GM23248 (cell line): ENCODE measurements around the gene EGFLAM.

Source experiments
- EZH2 ChIP-seq: fragments of 200-600 bp; sonication (generic); IDR thresholded peaks from 2 replicates; pipeline ENCODE4 v1.6.1; 2018; ENCODE audit warnings: antibody characterized with exemption, mild to moderate bottlenecking; ENCODE audit not compliant: insufficient read depth, poor library complexity, severe bottlenecking
- EZH2phosphoT487 ChIP-seq: fragments of 200-600 bp; sonication (generic); IDR thresholded peaks from 2 replicates; pipeline ENCODE4 v1.6.1; 2018; ENCODE audit warnings: antibody characterized with exemption, moderate library complexity, mild to moderate bottlenecking, low read depth; ENCODE audit not compliant: insufficient read depth

- TF ChIP-seq EZH2phosphoT487 (no peak), EZH2 (no peak)
Observed at GRCh38 chr5:38456657-38457399, 198.5 kb downstream of the EGFLAM start.
